DMS 273 treated with DMSO at 0.1 percent for 48 hours (cell line): ENCODE results near the gene RHD.
"Not testable (repeated sequence)": the region's sequence is repeated elsewhere in the genome, so short reads cannot be mapped to it uniquely, and the experiment has no call there.

Source experiments
- DNase-seq: peaks from one replicate; lab custom pipeline; 2025; lab: John Stamatoyannopoulos, UW

The RHD gene

GRCh38 chr1:25308168-25308567 is 35.9 kb downstream of the RHD start:
- not testable (repeated sequence) for DNase-seq

- DNase-seq = not testable (repeated sequence)
Observed at GRCh38 chr1:25309085-25309484, 36.8 kb downstream of the RHD start.

GRCh38 chr1:25309486-25309885 is 37.2 kb downstream of the RHD start:
- not testable (repeated sequence) for DNase-seq

- not testable (repeated sequence) for DNase-seq
Observed at GRCh38 chr1:25312806-25313470, 40.6 kb downstream of the RHD start.

GRCh38 chr1:25320314-25320938 is 48.1 kb downstream of the RHD start:
- not testable (repeated sequence) for DNase-seq

- DNase-seq = not testable (repeated sequence)
Observed at GRCh38 chr1:25322127-25322526, 49.8 kb downstream of the RHD start.

GRCh38 chr1:25324407-25324806 is 52.1 kb downstream of the RHD start:
- not testable (repeated sequence) for DNase-seq

- not testable (repeated sequence) for DNase-seq
Observed at GRCh38 chr1:25327864-25328790, 55.8 kb downstream of the RHD start.

GRCh38 chr1:25328791-25329185 is 56.5 kb downstream of the RHD start:
- not testable (repeated sequence) for DNase-seq

GRCh38 chr1:25329336-25329735 is 57.0 kb downstream of the RHD start:
- not testable (repeated sequence) for DNase-seq

- not testable (repeated sequence) for DNase-seq
Observed at GRCh38 chr1:25329950-25330349, 57.6 kb downstream of the RHD start.

GRCh38 chr1:25336922-25337354 is 64.6 kb downstream of the RHD start:
- DNase-seq = not testable (repeated sequence)

- not testable (repeated sequence) for DNase-seq
Observed at GRCh38 chr1:25337483-25338187, 65.3 kb downstream of the RHD start.

- DNase-seq = peak; percentile 67
Observed at GRCh38 chr1:25338188-25338981, 66.1 kb downstream of the RHD start, which contains the start of gene TMEM50A. TSS of gene TMEM50A (plus strand) at chr1:25338334. CDS start at chr1:25340487, 2,153 bp downstream.

GRCh38 chr1:25338986-25339385 is 66.7 kb downstream of the RHD start:
- no peak for DNase-seq

GRCh38 chr1:25341746-25342145 is 69.4 kb downstream of the RHD start:
- DNase-seq = no peak

- no peak for DNase-seq
Observed at GRCh38 chr1:25342846-25343245, 70.5 kb downstream of the RHD start.

- peak; percentile 17 for DNase-seq
Observed at GRCh38 chr1:25343872-25344271, 71.6 kb downstream of the RHD start.

GRCh38 chr1:25347556-25347955 is 75.2 kb downstream of the RHD start:
- no peak for DNase-seq

GRCh38 chr1:25349606-25350005 is 77.3 kb downstream of the RHD start:
- no peak for DNase-seq

- no peak for DNase-seq
Observed at GRCh38 chr1:25355841-25356395, 83.6 kb downstream of the RHD start.
